ENCODE results near the gene ZDHHC7.
"Not testable (repeated sequence)": the region's sequence is repeated elsewhere in the genome, so short reads cannot be mapped to it uniquely, and the experiment has no call there.

Gene ZDHHC7

DNA sequence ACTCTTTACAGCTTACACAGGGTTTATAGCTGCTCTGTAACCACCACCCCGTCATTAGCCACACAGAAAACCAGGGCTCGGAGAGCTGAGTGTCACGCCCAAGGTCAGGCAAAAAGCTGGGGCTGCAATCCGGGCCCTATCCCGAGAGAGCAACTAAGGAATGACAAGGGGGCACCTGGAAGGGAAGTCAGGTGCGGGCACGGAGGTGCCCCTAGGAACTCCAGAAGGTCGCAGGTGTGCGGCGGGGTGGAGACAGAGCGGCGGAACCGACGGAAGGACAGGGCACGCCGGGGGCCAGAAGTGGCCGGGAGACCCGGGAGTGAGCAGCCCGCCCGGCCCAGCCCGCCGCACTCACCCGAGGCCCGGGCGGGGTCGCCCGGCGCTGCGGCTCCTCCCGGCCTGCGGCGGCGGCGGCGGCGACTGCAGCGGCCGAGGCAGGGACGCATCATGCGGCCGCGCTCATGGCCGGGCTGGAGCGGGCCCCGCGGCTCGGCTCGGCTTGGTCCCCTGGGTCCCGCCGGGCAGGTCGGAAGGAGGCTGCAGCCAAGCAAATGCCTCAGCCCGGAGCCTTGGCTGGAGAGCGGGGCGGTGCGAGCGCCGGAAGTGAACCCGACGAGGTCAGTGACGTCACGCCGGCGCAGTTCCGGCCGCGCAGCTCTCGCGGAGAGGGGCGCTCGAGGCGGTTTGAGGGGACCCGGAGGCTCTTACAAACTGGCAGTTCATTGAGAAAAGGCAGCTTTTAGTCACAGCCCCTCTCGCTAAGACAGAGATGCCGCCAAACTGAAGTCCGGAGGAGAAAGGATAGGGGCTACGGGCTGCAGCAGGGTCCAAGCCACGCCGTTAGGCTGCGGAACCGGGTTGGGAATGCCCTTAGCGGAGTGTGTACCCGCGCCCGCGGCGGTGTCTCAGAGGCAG is at the start of gene ZDHHC7:
Gene ZDHHC7, minus strand, starts transcription at position 605 of the 915 bp plus-strand sequence. CDS start 20,917 bp downstream, outside the sequence.
- DNase-seq: peak; percentile 74 to 79

GRCh38 chr16:85058909-85059308 is 47.6 kb upstream of the ZDHHC7 start:
- no peak for DNase-seq

GRCh38 chr16:85057948-85058347 is 46.6 kb upstream of the ZDHHC7 start:
- DNase-seq: no peak

DNA sequence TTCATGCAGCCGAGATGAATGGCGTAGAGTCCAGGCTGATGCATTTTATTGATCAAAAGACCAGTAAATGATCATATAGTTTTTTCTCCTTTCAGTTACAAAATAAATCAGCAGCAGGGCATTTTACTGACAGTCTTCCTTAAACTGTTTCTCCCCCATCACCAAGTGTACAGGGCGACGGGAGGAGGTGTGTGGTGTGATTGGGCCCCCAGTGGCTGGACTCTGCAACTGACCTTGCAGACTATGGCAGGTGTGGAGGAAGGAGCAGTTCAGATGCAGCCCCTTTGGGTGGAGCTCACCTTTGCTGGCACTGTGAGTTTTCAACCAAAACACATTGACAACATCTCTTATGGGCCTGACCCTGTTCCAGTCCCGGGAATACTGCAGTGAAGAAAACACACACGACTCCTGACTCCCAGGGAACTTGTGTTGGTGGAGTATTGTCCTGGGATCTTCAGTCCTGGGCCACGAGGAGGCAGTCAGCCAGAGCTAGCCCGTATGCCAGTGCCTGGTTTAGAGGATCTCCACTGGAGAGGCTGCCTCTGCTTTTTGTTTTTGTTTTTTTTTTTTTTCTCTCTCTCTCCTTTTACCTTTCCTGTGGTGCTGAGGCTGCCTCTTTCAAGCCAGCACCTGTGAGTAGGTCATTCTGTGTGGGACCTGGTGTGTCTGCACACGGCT is 46.0 kb upstream of the ZDHHC7 start:
- DNase-seq: no peak

DNA sequence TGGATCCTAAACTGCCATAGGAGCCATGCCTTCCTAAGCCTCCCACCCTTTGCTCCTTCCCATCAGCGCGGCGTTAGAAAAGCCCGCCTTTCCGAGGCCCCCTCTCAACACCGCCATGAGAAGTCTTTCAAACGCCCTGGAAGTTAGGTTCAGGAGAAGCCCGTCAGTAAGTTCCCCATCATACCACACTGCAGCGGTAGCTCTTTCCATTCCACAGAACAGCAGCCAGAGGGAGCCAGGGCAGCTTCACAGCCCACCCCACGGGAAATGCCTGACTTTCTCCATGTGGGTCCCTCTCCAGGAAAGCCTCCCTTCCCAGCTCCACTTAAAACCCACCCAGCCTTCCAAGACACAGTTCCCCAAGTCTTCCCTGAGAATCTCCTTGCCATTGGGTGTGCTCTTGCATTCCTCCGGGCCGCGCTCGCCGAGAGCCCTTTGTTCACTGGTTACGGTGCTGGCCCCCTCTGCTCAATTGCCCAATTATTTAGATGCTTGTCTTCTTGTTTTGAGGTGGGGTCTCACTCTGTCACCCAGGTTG is 44.9 kb upstream of the ZDHHC7 start:
- peak; percentile 34 to 53 for DNase-seq

DNA sequence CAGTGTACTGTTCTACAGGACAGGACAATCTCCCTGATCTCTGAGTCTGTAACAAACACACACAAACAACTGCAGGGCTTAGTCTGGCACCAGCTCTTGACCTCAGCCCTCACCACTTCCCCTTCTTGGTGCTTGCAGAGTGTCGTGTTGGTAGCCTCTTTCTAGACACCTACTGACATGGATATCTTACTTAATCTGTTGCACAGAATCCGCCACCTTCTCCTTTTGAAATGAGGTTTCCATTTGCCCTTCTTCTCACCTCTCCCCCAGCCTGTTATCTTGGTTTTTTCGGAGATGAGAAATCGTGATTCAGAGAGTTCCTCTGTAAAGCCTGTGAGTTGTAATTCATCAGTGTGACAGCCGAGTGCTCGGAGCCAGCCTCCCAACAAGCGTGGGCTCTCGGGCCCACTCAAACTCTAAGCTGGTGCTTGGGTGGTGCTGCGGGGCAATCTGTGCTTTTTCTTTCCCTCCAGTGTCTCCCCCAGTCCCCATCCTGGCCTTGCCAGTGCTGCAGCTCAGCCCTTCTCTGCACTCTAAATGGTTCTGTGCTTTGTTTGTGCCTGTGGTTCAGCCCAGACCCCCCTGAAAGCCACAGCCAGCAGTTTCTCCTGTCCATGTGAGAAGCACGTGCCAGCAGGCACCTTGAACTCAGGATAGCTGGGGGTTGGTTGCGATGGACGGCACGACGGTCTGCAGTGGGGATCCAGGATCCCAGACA is 44.3 kb upstream of the ZDHHC7 start:
- peak; percentile 91 to 94 for DNase-seq

DNA sequence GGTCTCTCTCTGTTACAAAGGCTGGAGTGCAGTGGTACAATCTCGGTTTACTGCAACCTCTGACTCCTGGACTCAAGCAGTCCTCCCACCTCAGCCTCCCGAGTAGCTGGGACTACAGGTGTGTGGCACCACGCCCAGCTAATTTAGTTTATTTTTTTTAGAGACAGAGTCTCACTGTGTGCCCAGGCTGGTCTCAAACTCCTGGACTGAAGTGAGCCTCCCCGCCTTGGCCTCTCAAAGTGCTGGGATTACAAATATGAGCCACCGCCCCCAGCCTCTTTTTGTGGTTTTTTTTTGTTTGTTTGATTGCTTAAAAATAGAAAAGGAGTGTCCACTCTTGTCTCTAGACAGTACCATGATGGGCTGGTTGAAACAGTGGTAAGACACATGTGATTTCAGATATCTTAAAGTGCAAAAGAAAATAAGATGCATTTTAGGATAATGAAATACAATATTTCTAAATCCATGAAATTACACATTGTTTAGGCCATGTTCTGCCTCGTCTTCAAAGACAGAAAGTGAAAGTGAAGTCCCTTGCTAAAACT is 43.7 kb upstream of the ZDHHC7 start:
- DNase-seq: no peak

DNA sequence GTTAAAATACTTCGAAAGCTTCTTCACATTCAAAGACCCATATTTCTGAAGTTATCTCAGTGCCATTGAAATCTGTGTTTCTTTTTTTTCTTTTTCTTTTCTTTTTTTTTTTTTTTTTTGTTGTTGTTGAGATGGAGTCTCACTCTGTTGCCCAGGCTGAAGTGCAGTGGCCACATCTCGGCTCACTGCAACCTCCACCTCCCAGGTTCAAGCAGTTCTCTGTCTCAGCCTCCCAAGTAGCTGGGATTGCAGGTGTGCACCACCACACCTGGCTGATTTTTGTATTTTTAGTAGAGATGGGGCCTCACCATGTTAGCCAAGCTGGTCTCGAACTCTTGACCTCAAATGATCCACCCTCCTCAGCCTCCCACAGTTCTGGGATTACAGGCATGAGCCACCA is 43.0 kb upstream of the ZDHHC7 start:
- DNase-seq: not testable (repeated sequence)

- DNase-seq: no peak
Observed at GRCh38 chr16:85052536-85052935, 41.2 kb upstream of the ZDHHC7 start.

GRCh38 chr16:85051683-85052082 is 40.3 kb upstream of the ZDHHC7 start:
- DNase-seq: no peak

DNA sequence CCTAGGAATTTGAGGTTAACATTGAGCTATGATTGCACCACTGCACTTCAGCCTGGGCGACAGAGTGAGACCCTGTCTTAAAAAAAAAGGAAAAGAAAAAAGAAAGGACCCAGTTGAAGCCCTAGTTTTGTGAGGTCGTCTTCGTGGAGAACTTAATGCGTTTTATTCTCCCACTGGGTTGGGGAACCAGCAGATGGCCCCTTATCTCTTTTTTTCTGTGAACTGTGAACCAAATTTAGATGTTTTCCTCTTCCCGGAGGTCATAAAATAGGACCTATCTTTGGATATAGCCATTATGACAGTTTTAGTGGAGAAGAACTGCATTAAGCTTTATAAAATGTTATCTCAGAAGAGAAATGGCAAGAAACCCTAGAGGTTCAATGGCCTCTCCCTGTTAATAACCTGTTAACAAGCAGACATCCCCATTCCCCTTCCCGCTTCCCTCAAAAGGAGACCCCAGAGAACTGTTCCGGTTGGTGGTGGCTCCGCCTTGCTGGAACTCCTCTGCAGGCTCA is 39.8 kb upstream of the ZDHHC7 start:
- no peak for DNase-seq

GRCh38 chr16:85049706-85050305 is 38.5 kb upstream of the ZDHHC7 start:
- no peak for DNase-seq

DNA sequence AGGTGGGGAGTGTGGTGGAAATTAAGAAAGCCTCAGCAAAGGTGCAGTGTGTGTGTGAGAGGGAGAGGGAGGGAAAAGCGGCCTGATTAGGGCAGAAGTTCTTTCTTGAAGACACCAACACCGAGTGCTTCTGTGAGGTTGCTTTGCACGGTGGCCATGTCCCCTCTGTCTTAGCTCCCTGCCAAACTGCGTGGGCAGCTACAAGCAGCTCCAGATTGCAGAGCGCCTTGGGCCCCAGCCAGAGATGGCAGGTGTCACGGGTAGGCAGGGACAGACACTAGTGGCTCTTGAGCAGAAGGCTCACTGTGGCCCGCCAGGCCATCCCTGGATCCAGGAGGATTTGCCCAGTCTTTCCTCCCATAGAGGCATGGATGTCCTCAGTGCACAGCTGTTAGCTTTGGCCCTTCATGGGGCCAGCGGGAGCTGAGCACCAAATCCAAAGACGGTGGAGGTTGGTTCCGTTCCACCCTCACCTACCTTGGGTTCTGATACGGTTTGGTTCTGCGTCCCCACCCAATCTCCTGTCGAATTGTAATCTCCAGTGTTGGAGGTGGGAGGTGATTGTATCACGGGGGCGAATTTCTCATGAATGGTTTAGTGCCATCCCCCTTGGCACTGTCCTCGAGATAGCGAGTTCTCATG is 37.7 kb upstream of the ZDHHC7 start:
- DNase-seq: no peak

DNA sequence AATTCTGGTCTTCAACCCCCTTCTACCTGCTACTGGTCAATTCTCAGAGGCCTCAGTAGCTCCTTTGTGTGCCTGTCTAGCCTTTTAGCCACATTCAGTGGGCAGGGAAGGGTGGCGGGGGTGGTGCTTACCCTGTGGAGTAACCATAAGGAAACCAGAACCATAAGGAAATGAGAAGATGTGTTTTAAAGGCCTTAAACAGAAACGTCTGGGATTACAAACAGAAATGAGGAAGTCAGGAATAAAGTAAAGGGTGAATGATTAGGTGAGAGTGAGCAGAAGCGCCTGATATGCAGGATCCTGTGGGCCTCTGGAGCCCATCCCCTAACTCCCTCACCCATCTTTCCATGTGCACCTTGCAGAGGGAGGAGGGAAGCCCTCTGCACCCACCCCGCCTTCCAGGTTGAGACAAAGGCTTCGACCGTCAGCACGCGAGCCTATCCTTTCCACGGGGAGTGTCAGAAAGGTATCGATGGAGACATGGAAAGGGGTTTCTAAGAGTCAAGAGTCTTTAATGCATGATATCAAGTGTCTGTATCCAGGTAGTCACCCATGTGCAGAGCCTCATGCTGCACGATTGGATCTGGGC is 36.6 kb upstream of the ZDHHC7 start:
- peak; percentile 61 to 81 for DNase-seq

GRCh38 chr16:85046931-85047866 is 35.9 kb upstream of the ZDHHC7 start:
- DNase-seq: no peak

DNA sequence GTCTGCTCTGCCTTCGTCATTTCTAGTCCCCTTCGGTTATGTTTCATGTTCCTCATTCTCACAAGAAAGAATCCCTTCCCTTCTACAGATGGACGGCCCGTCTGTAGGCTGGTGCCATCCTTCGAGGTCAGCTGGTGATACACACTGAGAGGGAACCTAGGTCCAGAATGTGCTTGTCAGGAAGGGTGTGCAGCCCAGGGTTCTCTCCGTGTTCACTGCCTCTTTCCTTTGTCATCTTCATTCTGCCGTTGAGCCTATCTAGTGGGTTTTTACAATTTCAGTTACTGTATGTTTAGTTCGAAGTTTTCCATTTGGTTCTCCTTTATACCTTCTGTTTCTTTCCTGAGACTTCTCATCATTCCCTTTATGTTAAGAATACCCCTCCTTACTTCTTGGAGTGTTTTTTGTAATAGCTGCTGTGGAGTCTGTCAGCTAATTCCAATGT is 35.2 kb upstream of the ZDHHC7 start:
- no peak for DNase-seq

DNA sequence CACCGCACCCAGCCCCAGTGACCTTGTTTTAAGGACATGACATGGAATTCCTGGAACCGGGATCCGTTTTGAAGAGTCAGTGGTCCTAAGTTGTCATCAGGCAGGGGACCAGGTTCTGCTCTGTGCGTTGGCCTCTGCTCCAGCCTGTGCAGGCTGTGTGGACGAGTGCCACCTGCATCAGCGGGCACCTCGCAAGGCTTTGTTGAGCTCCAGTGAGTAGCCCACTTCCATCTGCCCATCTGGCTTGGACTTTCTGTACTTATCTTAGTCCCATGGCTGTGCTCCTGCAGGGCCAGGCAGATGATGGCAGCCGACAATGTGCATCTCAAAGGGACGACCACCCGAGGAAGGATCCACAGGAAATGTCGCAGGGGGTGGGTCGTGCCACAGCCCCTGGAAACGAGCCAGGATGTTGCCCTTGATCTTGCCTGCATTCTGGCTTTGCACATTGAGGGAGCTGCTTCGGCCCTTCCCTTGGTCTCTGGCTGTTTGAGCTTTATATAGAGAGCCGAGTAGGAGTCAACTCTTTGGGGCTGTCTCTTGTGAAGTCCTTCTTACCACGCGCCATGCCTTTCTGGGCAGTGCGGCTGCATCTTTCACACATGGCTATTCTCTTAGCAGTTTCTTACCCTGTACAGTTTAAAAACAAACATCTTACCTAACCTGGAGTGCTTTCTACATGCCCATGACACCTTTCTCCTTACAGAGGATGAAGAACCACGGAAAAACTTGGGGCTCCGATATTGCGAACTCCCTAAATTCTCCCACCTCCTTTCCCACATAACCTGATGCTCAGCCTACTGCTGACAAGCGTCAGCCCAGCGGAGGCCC is 34.5 kb upstream of the ZDHHC7 start:
- no peak for DNase-seq

- no peak for DNase-seq
Observed at GRCh38 chr16:85045077-85045476, 33.7 kb upstream of the ZDHHC7 start.

- no peak for DNase-seq
Observed at GRCh38 chr16:85042606-85043005, 31.3 kb upstream of the ZDHHC7 start.
